AG10803 (cell line): ENCODE results near the gene MYO16.

Experiments used
- DNase-seq: peaks from one replicate; pipeline ENCODE4 v3.0.0; 2010; ENCODE audit warnings: low read depth
- H3K4me3 ChIP-seq: 2 replicates; pipeline ENCODE4 v1.5.1; 2011; ENCODE audit warnings: mild to moderate bottlenecking, low read length, control low read depth
- CTCF ChIP-seq: conservative IDR thresholded peaks from 2 replicates; pipeline ENCODE4 v1.5.1; 2011; ENCODE audit warnings: mild to moderate bottlenecking, low read length, control low read depth, inconsistent platforms

MYO16 gene

GRCh38 chr13:108917581-108917980, 288.2 kb downstream of the MYO16 start:
- H3K4me3 ChIP-seq, result no peak overlapping the region
- DNase-seq, result peak; percentile 83
- TF ChIP-seq CTCF, result no peak

GRCh38 chr13:108919036-108919907, 289.9 kb downstream of the MYO16 start:
- no peak for TF ChIP-seq CTCF
- no peak overlapping the region for H3K4me3 ChIP-seq
- peak; percentile 48 for DNase-seq

GRCh38 chr13:108920137-108920536, 290.7 kb downstream of the MYO16 start:
- no peak for DNase-seq
- no peak overlapping the region for H3K4me3 ChIP-seq
- no peak for TF ChIP-seq CTCF

- no peak overlapping the region for H3K4me3 ChIP-seq
- TF ChIP-seq CTCF, result no peak
- DNase-seq, result no peak
These were observed 291.8 kb downstream of the MYO16 start for GRCh38 chr13:108921238-108921637.

- no peak for TF ChIP-seq CTCF
- no peak overlapping the region for H3K4me3 ChIP-seq
- no peak for DNase-seq
These were observed 292.7 kb downstream of the MYO16 start for GRCh38 chr13:108922108-108922507.

- no peak for DNase-seq
These were observed 294.1 kb downstream of the MYO16 start for GRCh38 chr13:108923386-108924047.

More at GRCh38 chr13:108923386-108924047, 294.1 kb downstream of the MYO16 start:
- no peak overlapping the region for H3K4me3 ChIP-seq
- no peak for TF ChIP-seq CTCF
